Esophagus squamous epithelium (tissue), 4 donors: Measurements from ENCODE around the gene MYO18B.

Experiments
- POLR2A ChIP-seq, 4 donors: fragments of 450-650 bp; IDR thresholded peaks; one replicate each; pipeline ENCODE4 v1.6.1; 2017; ENCODE audit warnings: antibody characterized with exemption in 4 of 4, mild to moderate bottlenecking in 4 of 4, moderate library complexity in 3 of 4
- TF ChIP-seq, protein P1 (sequence below), 6 experiments: fragments of 450-650 bp in 4 of 6; fragments of 200-600 bp in 2 of 6; sonication (generic) in 2 of 6; IDR thresholded peaks; one replicate each; pipeline ENCODE4 v1.5.1; 2016 to 2019; ENCODE audit warnings: antibody characterized with exemption in 6 of 6, mild to moderate bottlenecking in 4 of 6, moderate library complexity in 4 of 6

DNA sequence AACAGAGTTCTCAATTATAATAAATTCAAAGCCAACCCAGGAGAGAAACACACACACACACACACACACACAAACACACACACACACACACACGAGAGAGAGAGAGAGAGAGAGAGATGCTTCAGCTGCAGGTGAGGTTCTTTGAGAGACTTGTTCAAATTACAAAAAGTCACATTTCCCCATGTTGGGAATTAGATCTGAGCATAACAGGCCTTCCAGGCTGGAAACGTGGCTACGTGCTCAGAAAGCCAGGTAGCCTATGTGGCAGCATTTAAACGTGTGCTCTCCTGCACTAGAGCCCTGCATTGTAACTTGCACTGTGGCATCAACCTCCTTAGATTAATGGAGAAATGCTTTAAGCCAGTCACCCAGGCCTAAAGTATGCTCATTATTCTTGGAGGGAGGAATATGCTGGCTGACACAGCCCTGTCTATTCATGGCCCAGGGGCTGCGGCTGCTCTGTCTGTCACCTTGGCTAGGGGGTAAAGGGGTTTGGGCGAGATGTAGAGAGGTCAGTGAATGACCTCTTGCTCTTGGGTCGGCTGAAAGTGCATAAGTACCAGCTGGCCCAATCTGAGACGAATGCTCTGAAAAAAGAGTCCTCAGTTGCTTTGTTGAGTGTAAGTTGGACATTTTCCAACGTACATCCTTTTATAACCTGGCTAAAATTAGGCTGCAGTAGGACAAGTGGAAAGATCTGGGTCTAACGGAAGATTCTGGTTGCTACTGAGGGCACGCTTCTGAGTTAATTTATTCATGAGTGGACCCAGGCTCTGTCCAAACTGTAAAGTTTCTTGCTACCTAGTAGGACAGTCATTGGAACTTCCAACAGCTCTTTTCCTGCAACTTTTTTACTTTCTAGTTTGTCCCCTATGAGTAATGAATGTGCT, 256.1 kb downstream of the MYO18B start:
- TF ChIP-seq, protein P1, sequence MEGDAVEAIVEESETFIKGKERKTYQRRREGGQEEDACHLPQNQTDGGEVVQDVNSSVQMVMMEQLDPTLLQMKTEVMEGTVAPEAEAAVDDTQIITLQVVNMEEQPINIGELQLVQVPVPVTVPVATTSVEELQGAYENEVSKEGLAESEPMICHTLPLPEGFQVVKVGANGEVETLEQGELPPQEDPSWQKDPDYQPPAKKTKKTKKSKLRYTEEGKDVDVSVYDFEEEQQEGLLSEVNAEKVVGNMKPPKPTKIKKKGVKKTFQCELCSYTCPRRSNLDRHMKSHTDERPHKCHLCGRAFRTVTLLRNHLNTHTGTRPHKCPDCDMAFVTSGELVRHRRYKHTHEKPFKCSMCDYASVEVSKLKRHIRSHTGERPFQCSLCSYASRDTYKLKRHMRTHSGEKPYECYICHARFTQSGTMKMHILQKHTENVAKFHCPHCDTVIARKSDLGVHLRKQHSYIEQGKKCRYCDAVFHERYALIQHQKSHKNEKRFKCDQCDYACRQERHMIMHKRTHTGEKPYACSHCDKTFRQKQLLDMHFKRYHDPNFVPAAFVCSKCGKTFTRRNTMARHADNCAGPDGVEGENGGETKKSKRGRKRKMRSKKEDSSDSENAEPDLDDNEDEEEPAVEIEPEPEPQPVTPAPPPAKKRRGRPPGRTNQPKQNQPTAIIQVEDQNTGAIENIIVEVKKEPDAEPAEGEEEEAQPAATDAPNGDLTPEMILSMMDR (IDR thresholded peaks at IDR 0.05), result no peak
- TF ChIP-seq POLR2A (IDR thresholded peaks at IDR 0.05), result no peak
